Activated B cell treated with CpG ODN at 0.5 μM for 24 hours (primary cell): Measurements from ENCODE around the gene NRAP. TPM values are rescaled to one million over a fixed set of nuclear protein-coding genes. Genes with fewer than 3 reads are reported as not detected.

Experiments used
- ATAC-seq: fragments of 200-7000 bp; cut with Tn5 transposase; one replicate; pipeline ENCODE4 v1.10.0; 2021; ENCODE audit warnings: low read depth, mild to moderate bottlenecking, moderate library complexity
- CTCF ChIA-PET: fragments of 350-600 bp; sonication (Branson Sonifier 250); formaldehyde crosslinking; loops from one replicate; lab custom pipeline; 2021; ENCODE audit warnings: antibody characterized with exemption; lab: Charles Lee
- POLR2A ChIA-PET: fragments of 350-600 bp; sonication (Branson Sonifier 250); formaldehyde crosslinking; loops from one replicate; lab custom pipeline; 2021; ENCODE audit warnings: antibody characterized with exemption; lab: Charles Lee
- DNase-seq: peaks from one replicate; pipeline ENCODE4 v3.0.0; 2022
- H3K27ac Mint-ChIP-seq: one replicate; pipeline ENCODE4 v1.8.0; 2020; ENCODE audit warnings: mixed read lengths
- H3K27me3 Mint-ChIP-seq: one replicate; pipeline ENCODE4 v1.8.0; 2021; ENCODE audit warnings: mixed read lengths
- H3K36me3 Mint-ChIP-seq: one replicate; pipeline ENCODE4 v1.8.0; 2021; ENCODE audit warnings: low read depth, mixed read lengths
- H3K4me1 Mint-ChIP-seq: one replicate; pipeline ENCODE4 v1.8.0; 2021; ENCODE audit warnings: mixed read lengths
- H3K4me3 Mint-ChIP-seq: one replicate; pipeline ENCODE4 v1.8.0; 2020; ENCODE audit warnings: mild to moderate bottlenecking, mixed read lengths
- H3K9me3 Mint-ChIP-seq: one replicate; pipeline ENCODE4 v1.8.0; 2020; ENCODE audit warnings: mixed read lengths
- intact Hi-C: fragments of 100-400 bp; cut with micrococcal nuclease; formaldehyde crosslinking; loops from one replicate; pipeline ENCODE4 v1.15.1; 2024
- total RNA-seq: library from RNA; stranded (reverse); gene quantifications from 2 replicates; pipeline ENCODE4 v1.2.3, GENCODE V29; 2022
- TF ChIP-seq, protein P1 (sequence below): fragments of 200-600 bp; IDR thresholded peaks from one replicate; pipeline ENCODE4 v1.8.0; 2022; ENCODE audit warnings: antibody characterized with exemption, mild to moderate bottlenecking

NRAP gene
- total RNA-seq, 1 donor from 2014 or later: not detected

DNA sequence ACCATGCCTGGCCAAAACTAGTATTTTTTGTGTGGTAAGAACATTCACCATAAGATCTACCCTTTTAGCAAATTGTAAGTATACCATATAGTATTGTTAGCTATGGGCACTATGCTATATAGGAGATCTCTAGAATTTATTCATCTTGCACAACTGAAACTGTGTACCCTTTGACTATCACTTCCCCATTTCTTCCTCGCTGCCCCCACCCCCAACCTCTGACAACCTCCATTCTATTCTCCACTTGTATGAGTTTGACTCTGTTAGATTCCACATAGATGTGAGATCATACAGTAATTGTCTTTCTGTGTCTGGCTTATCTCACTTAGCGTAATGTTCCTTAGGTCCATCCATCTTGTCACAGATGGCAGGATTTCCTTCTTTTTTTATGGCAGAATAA is 19.5 kb upstream of the NRAP start:
- no peak overlapping the region for H3K4me3 Mint-ChIP-seq
- H3K27me3 Mint-ChIP-seq: no peaks in the 10 kb centered on the region
- CTCF ChIA-PET: no interaction called here
- intact Hi-C loops: loop anchor here (5.0 to 10.0 kb wide), 6 partner anchors 698 to 1501 kb away; partner anchors contain the start of genes ATRNL1, GPAM and TRUB1
- peaks cover 22% of the 10 kb centered on the region for H3K9me3 Mint-ChIP-seq
- POLR2A ChIA-PET: interaction anchor here (1.1 to 1.3 kb wide), 2 partner anchors 10 to 340 kb away, joined by 3 to 4 read pairs; no protein-coding TSS in a partner anchor
- H3K4me1 Mint-ChIP-seq: peaks cover 64% of the 10 kb centered on the region
- H3K36me3 Mint-ChIP-seq: peaks cover 51% of the 10 kb centered on the region
- TF ChIP-seq, protein P1, sequence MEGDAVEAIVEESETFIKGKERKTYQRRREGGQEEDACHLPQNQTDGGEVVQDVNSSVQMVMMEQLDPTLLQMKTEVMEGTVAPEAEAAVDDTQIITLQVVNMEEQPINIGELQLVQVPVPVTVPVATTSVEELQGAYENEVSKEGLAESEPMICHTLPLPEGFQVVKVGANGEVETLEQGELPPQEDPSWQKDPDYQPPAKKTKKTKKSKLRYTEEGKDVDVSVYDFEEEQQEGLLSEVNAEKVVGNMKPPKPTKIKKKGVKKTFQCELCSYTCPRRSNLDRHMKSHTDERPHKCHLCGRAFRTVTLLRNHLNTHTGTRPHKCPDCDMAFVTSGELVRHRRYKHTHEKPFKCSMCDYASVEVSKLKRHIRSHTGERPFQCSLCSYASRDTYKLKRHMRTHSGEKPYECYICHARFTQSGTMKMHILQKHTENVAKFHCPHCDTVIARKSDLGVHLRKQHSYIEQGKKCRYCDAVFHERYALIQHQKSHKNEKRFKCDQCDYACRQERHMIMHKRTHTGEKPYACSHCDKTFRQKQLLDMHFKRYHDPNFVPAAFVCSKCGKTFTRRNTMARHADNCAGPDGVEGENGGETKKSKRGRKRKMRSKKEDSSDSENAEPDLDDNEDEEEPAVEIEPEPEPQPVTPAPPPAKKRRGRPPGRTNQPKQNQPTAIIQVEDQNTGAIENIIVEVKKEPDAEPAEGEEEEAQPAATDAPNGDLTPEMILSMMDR: no peak
- ATAC-seq: no peak
- peak overlapping the region; percentile 18 for H3K27ac Mint-ChIP-seq
- DNase-seq: no peak

DNA sequence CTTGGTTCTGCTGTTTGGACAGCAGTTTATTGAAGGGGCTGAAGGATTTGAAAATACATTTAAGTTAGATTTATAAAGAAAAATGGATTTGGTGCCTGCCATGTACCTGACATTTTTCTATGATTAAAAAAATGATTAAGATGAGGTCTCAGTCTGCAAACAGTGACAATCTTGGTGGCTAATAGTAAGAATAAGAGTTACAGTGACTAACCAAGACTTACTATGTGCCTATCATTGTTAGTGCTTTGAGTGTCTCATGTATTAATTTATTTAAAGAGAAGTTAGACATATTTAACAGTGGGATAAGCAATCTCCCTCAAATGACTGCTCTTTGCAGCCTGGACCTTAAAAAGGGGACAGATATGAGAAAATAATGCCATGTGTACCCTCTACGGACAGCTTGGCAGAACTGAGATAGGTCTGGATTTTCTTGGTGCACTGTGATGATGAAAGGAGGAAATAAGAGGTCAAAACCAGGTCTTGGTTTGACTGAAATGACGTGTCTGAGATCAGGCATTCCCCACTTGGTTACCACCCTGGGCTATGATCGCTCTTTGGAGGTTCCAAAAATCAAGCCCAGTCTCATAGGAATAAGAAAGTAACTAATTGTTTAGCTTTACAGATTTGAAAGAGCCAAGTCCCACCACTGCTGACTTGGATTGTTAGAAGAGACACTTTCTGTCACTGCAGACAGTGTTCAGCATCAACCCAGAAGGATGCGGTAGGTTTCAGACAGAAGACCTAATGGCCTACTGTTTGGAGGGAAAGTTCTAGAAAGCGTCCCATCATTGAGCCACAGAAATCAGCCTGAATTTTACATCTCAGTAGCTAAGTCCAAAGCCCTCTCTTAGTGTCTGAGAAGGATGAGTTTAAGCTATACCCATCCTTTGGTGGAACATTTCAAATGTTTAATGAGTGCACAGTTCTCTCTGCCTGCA is 18.0 kb upstream of the NRAP start:
- TF ChIP-seq, protein P1: no peak
- Mint-ChIP-seq H3K27ac (peak overlapping the region; percentile 94), H3K4me1 (peaks cover 63% of the 10 kb centered on the region), H3K9me3 (peaks cover 14% of the 10 kb centered on the region), H3K4me3 (peak overlapping the region; percentile 92), H3K36me3 (peaks cover 37% of the 10 kb centered on the region), H3K27me3 (no peaks in the 10 kb centered on the region)
- CTCF ChIA-PET: interaction anchor here (1.3 to 2.0 kb wide), 2 partner anchors 21 to 25 kb away, joined by 3 to 6 read pairs; no protein-coding TSS in a partner anchor
- intact Hi-C loops: loop anchor here (1.0 to 10.0 kb wide), 10 partner anchors 343 to 1500 kb away; partner anchors contain the start of genes ATRNL1, GPAM and TRUB1
- POLR2A ChIA-PET: interaction anchor here (1.1 to 2.3 kb wide), 3 partner anchors 342 to 1140 kb away, joined by 4 to 12 read pairs (median 4); partner anchors contain the start of gene FHIP2A
- DNase-seq (no peak), ATAC-seq (peak; percentile 33)

DNA sequence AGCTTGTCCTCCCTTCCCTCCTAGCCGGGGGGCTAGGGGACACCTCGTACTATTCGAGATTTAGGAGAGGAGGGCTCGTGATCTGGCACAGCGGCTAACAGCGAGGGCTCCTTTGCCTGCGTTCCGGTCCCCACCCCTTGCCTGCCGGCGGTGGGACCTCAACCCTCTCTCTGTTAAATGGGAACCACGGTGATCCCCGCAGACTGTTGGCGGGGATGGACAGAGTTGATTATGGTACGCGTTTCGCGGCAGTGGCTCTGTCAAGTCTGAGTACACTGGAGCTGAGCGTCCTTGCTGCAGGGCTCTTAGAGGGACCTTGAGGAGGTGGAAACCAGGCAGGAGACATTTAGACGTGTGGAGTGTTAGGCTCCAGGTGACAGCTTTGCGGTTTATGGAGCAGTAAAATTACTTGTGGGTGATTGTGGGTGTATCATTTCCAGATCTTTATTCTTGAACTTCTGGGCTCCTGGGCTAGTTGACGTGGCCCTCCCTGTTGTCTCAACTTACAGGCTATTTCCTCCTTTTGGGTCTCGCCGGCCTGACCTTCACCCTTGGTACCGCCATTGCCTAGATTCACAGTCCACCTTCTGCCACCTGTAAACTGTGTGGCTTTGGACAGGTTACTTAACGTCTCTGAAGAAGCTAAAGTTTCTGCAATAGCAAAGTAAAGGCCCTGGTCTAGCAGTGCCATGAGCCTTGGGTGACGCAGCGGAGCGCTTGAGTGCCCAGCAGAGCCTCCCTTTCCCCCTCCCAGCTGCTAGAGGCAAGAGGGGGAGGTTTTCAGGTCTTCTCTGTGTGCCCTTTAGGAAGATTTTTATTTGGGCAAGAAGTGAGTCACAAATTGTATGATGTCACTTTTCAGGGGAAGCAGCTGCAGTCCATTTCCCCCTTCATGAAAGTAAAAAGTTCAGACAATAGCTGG is 16.6 kb upstream of the NRAP start:
- CTCF ChIA-PET: interaction anchor here (1.1 to 2.0 kb wide), 3 partner anchors 22 to 36 kb away, joined by 4 to 6 read pairs (median 6); no protein-coding TSS in a partner anchor
- DNase-seq: peak; percentile 50
- H3K27me3 Mint-ChIP-seq: no peaks in the 10 kb centered on the region

DNA sequence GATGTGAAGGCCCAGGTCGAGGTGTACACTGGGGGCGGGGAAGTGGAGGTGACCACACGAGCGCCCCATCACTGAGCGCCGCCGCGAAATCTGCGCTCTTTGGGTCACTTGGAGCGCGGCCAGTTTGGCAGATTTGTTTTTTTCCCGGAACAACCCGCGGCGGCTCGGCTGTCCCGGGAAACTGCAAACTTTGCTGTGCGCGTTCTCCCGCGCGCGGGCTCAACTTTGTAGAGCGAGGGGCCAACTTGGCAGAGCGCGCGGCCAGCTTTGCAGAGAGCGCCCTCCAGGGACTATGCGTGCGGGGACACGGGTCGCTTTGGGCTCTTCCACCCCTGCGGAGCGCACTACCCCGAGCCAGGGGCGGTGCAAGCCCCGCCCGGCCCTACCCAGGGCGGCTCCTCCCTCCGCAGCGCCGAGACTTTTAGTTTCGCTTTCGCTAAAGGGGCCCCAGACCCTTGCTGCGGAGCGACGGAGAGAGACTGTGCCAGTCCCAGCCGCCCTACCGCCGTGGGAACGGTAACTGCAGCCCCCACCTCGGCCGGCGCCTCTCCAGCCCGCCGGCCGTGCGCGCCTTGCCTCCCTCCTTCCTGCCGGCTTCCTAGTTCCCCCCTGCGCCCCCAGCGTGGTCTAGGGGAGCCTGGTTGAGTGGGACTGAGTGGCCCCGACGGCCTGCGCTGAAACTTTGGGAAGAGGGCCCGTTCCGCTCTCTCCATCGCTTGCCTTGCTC is 15.8 kb upstream of the NRAP start, which contains the start of gene CASP7:
Gene CASP7, plus strand, starts transcription at position 450 of the 727 bp plus-strand sequence. CDS start 17,582 bp downstream, outside the sequence.
- POLR2A ChIA-PET: interaction anchor here (0.6 to 2.3 kb wide), 5 partner anchors 174 to 1143 kb away, joined by 4 to 12 read pairs (median 5); partner anchors contain the start of genes CCDC186 and DCLRE1A
- H3K27me3 Mint-ChIP-seq: no peaks in the 10 kb centered on the region
- H3K36me3 Mint-ChIP-seq: peaks cover 27% of the 10 kb centered on the region

More for the DNA sequence above, 16.6 kb upstream of the NRAP start:
- POLR2A ChIA-PET: interaction anchor here (0.6 to 2.3 kb wide), 8 partner anchors 173 to 1295 kb away, joined by 3 to 12 read pairs (median 4); partner anchors contain the start of genes CCDC186, DCLRE1A and FHIP2A
- Mint-ChIP-seq H3K9me3 (peaks cover 8% of the 10 kb centered on the region), H3K4me3 (peak overlapping the region; percentile 92), H3K4me1 (peaks cover 57% of the 10 kb centered on the region), H3K36me3 (peaks cover 32% of the 10 kb centered on the region), H3K27ac (peak overlapping the region; percentile 94)
- ATAC-seq: peak; percentile 63
- intact Hi-C loops: loop anchor here (1.0 to 10.0 kb wide), 10 partner anchors 345 to 1498 kb away; partner anchors contain the start of genes ATRNL1, GPAM and TRUB1
- TF ChIP-seq, protein P1: no peak

More for the DNA sequence above, 15.8 kb upstream of the NRAP start, which contains the start of gene CASP7:
- DNase-seq (peak; percentile 70), ATAC-seq (peak; percentile 77)
- CTCF ChIA-PET: interaction anchor here (0.5 to 1.3 kb wide), 9 partner anchors 15 to 495 kb away, joined by 3 to 6 read pairs (median 4); partner anchors contain the start of gene CCDC186
- H3K9me3 Mint-ChIP-seq: peaks cover 4% of the 10 kb centered on the region
- intact Hi-C loops: loop anchor here (1.0 to 10.0 kb wide), 17 partner anchors 26 to 1497 kb away; partner anchors contain the start of genes ATRNL1, CCDC186, DCLRE1A and FHIP2A
- H3K4me1 Mint-ChIP-seq: peaks cover 52% of the 10 kb centered on the region
- H3K4me3 Mint-ChIP-seq: peak within 1 kb of the TSS; percentile 92
- TF ChIP-seq, protein P1: no peak
- peak within 1 kb of the TSS; percentile 94 for H3K27ac Mint-ChIP-seq
